ENCODE data around the gene TEPSIN.

DNA sequence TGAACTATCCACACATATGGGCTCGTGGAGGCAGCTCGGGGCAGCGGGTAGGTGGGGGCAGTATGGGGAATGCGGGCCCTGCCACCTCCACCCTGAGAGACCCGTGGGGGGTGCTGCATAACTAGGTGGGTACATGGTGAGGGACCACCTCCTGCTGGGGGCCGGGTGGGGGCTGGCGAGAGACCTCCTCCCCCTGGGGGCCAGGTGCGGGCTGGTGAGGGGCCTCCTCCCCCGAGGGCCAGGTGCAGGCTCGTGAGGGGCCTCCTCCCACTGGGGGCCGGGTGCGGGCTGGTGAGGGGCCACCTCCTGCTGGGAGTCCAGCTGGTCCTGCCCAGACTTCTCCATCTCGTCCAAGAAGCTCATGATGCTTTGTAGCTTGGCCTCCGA is 41.5 kb downstream of the TEPSIN start:
- TF ChIP-seq, protein P1, sequence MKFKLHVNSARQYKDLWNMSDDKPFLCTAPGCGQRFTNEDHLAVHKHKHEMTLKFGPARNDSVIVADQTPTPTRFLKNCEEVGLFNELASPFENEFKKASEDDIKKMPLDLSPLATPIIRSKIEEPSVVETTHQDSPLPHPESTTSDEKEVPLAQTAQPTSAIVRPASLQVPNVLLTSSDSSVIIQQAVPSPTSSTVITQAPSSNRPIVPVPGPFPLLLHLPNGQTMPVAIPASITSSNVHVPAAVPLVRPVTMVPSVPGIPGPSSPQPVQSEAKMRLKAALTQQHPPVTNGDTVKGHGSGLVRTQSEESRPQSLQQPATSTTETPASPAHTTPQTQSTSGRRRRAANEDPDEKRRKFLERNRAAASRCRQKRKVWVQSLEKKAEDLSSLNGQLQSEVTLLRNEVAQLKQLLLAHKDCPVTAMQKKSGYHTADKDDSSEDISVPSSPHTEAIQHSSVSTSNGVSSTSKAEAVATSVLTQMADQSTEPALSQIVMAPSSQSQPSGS (CRISPR knock-in tag; IDR thresholded peaks at IDR 0.05): no peak
- TF ChIP-seq, protein P2, sequence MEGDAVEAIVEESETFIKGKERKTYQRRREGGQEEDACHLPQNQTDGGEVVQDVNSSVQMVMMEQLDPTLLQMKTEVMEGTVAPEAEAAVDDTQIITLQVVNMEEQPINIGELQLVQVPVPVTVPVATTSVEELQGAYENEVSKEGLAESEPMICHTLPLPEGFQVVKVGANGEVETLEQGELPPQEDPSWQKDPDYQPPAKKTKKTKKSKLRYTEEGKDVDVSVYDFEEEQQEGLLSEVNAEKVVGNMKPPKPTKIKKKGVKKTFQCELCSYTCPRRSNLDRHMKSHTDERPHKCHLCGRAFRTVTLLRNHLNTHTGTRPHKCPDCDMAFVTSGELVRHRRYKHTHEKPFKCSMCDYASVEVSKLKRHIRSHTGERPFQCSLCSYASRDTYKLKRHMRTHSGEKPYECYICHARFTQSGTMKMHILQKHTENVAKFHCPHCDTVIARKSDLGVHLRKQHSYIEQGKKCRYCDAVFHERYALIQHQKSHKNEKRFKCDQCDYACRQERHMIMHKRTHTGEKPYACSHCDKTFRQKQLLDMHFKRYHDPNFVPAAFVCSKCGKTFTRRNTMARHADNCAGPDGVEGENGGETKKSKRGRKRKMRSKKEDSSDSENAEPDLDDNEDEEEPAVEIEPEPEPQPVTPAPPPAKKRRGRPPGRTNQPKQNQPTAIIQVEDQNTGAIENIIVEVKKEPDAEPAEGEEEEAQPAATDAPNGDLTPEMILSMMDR (CRISPR knock-in tag; IDR thresholded peaks at IDR 0.05): no peak
- TF ChIP-seq FOXA1 (IDR thresholded peaks at IDR 0.05) (no peak), FOXA1 (CRISPR knock-in tag; IDR thresholded peaks at IDR 0.05) (no peak), HIVEP1 (CRISPR knock-in tag; IDR thresholded peaks at IDR 0.05) (no peak), RARG (CRISPR knock-in tag; IDR thresholded peaks at IDR 0.05; ENCODE audit: low read depth) (no peak), MTA3 (CRISPR knock-in tag; IDR thresholded peaks at IDR 0.05) (no peak), FOXJ3 (CRISPR knock-in tag; IDR thresholded peaks at IDR 0.05; ENCODE audit: borderline replicate concordance) (no peak), RARA (CRISPR knock-in tag; IDR thresholded peaks at IDR 0.05) (no peak), KDM3A (CRISPR knock-in tag; IDR thresholded peaks at IDR 0.05; ENCODE audit: low read depth) (no peak)
